Activated T-helper 1 cell treated with anti-CD3 and anti-CD28 coated beads, Interleukin-12 subunit alpha, Interleukin-12 subunit beta, Interleukin-2, Interleukin-4 antibody, amounts not matched to agents 30 ng/mL and 10 ng/mL and 1 ng/mL, durations not matched to agents 14 hours and 24 hours and 36 hours (primary cell): ENCODE data around the gene PTOV1. TPM values are rescaled to one million over a fixed set of nuclear protein-coding genes. Genes with fewer than 3 reads are reported as not detected.

ENCODE experiments used
- DNase-seq: peaks from one replicate; pipeline ENCODE4 v3.0.0; 2021; ENCODE audit warnings: low spot score
- H3K27ac Mint-ChIP-seq: one replicate; pipeline ENCODE4 v1.8.0; 2021; ENCODE audit warnings: mild to moderate bottlenecking, mixed read lengths
- H3K27me3 Mint-ChIP-seq: one replicate; pipeline ENCODE4 v1.8.0; 2022; ENCODE audit warnings: mild to moderate bottlenecking, moderate library complexity, mixed read lengths; ENCODE audit not compliant: insufficient read depth
- H3K36me3 Mint-ChIP-seq: one replicate; pipeline ENCODE4 v1.8.0; 2021; ENCODE audit warnings: low read depth, mixed read lengths
- H3K4me1 Mint-ChIP-seq: one replicate; pipeline ENCODE4 v1.8.0; 2021; ENCODE audit warnings: low read depth, mixed read lengths
- H3K4me3 Mint-ChIP-seq: one replicate; pipeline ENCODE4 v1.8.0; 2021; ENCODE audit warnings: mild to moderate bottlenecking, moderate library complexity, mixed read lengths
- H3K9me3 Mint-ChIP-seq: one replicate; pipeline ENCODE4 v1.8.0; 2021; ENCODE audit warnings: mixed read lengths
- intact Hi-C: fragments of 100-400 bp; cut with micrococcal nuclease; formaldehyde crosslinking; loops from one replicate; pipeline ENCODE4 v1.15.1; 2024
- total RNA-seq: library from RNA; stranded (reverse); gene quantifications from 2 replicates; pipeline ENCODE4 v1.2.3, GENCODE V29; 2022

Gene PTOV1
- total RNA-seq, 1 donor from 2014 or later = 113 TPM

DNA sequence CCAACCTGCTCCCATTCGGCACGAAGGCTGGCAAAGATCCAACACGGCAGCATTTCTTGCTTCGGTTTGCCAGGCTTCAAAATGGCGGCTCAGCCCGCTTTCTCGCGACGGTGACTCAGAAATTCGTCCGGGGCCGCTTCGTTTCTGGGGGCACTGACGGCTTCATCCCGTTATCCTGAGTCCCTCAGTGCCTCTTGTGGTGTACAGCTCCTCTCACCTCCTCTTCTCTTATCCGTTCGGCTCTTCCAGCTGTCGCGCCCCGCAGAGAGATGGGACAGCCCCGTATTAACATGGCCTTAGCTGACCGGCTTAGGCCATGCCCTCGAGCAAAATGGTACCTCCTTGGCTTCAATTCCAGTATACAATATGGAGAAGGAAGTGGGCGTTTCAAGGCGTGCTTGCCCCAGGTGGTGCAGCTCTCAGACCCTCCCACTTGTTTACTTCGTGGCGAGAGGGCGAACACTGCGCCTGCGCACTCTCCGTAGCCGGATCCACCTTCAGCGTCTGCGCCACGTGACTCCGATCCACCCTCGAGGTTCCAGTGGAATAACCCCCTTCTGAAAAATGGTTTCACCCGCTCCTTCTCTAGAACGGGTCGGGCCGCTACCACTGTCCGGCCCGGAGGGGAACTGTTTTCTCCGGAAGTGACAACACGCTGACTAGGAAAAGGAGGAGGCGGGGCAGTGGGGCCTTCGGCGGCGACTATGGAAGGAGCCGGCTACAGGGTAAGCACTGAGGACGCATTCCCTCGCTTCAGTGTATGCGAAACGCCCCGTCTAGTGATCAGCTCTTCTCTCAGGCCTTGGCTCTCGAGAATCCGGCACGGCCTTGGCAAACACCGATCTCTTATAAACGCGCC lies 26.3 kb downstream of the PTOV1 start, which contains the start of the genes AKT1S1 and TBC1D17:
TSS of gene AKT1S1 (minus strand) at position 336 of the 859 bp plus-strand sequence. CDS start 4,060 bp downstream, outside the sequence.
TSS of gene TBC1D17 (plus strand) at position 683 of the 859 bp plus-strand sequence. CDS start at position 705, 22 bp downstream.
- Mint-ChIP-seq H3K27ac (no peak within 1 kb of the TSS), H3K4me1 (peaks cover 30% of the 10 kb centered on the region), H3K27me3 (no peaks in the 10 kb centered on the region), H3K9me3 (no peaks in the 10 kb centered on the region), H3K4me3 (no peak within 1 kb of the TSS), H3K36me3 (peaks cover 25% of the 10 kb centered on the region)
- peak; percentile 99 for DNase-seq
- intact Hi-C loops = loop anchor here (1.0 to 5.0 kb wide), 13 partner anchors 8 to 499 kb away; partner anchors contain the start of genes ALDH16A1, ATF5, NR1H2 and NUP62

DNA sequence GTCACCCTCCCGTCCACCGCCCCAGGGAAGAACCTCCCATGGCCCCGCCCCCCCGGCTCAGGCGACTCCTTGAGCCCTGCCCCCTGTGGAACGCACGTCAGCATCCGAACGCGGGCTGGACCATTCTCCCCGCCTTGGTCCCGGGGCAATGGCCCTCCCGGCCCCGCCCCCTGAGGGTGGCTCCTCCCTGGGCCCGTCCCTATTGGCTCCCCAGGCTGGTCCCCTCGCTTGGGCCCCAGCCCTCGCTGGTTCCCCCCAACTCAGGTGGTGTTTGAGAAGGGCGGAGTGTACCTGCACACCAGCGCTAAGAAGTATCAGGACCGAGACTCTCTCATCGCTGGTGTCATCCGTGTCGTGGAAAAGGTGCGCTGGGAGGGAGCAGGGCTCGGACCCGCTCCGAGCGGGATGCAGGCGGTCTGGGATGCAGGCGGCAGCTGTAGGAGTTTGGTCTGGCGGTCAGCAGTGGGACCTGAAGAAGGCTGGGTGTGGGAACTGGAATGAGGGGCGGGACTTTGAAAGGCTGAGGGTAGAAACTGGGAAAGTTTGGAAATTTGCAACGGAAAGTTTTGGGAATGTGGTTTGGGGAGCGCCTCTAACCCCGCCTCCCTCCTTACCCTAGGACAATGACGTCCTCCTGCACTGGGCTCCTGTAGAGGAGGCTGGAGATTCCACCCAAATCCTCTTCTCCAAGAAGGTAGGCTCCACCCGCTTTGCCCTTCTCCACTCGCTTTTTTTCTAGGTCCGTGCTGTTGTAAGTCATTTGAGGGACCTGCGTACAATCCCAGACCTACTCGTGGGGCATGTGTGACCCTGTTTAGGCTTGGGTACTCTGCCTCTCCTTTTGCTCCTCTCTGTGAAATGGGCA lies 27.2 kb downstream of the PTOV1 start:
- intact Hi-C loops = loop anchor here (1.0 to 5.0 kb wide), 13 partner anchors 9 to 498 kb away; partner anchors contain the start of genes ALDH16A1, ATF5, NR1H2 and NUP62
- H3K27ac Mint-ChIP-seq = no peak overlapping the region
- no peak overlapping the region for H3K4me3 Mint-ChIP-seq
- H3K36me3 Mint-ChIP-seq = peaks cover 30% of the 10 kb centered on the region
- DNase-seq = peak; percentile 99
- H3K4me1 Mint-ChIP-seq = peaks cover 30% of the 10 kb centered on the region
- H3K9me3 Mint-ChIP-seq = no peaks in the 10 kb centered on the region
- H3K27me3 Mint-ChIP-seq = no peaks in the 10 kb centered on the region

DNA sequence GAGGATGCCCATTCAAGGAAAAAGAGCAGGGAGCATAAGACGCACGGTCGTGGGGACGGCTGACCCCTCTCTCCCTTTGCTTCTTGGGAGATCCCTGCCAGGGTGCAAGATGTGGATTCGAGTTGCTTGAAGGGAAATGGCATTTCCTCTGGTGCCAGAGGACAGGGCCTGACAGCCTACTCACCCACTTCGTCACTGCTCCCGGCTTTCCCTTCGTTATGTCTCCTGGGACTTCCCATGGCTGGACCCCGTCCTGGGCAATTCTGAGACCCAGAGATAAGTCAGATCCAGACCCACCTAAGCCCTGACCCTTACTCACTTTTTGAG lies 27.7 kb downstream of the PTOV1 start:
- peaks cover 30% of the 10 kb centered on the region for H3K4me1 Mint-ChIP-seq
- H3K27ac Mint-ChIP-seq = peak overlapping the region; percentile 38
- H3K9me3 Mint-ChIP-seq = no peaks in the 10 kb centered on the region
- H3K27me3 Mint-ChIP-seq = no peaks in the 10 kb centered on the region
- H3K36me3 Mint-ChIP-seq = peaks cover 36% of the 10 kb centered on the region
- intact Hi-C loops = loop anchor here (5.0 kb wide), 1 partner anchor 104 kb away; no protein-coding TSS in a partner anchor
- no peak for DNase-seq
- no peak overlapping the region for H3K4me3 Mint-ChIP-seq

- no peaks in the 10 kb centered on the region for H3K9me3 Mint-ChIP-seq
- DNase-seq = no peak
- intact Hi-C loops = loop anchor here (5.0 kb wide), 1 partner anchor 103 kb away; no protein-coding TSS in a partner anchor
- no peaks in the 10 kb centered on the region for H3K27me3 Mint-ChIP-seq
- no peak overlapping the region for H3K27ac Mint-ChIP-seq
- H3K36me3 Mint-ChIP-seq = peaks cover 36% of the 10 kb centered on the region
- H3K4me1 Mint-ChIP-seq = peaks cover 30% of the 10 kb centered on the region
- H3K4me3 Mint-ChIP-seq = no peak overlapping the region
Measured at GRCh38 chr19:49879243-49879963, 28.4 kb downstream of the PTOV1 start.

- Mint-ChIP-seq H3K9me3 (no peaks in the 10 kb centered on the region), H3K4me3 (peak overlapping the region; percentile 31), H3K27ac (no peak overlapping the region), H3K27me3 (no peaks in the 10 kb centered on the region), H3K36me3 (peaks cover 40% of the 10 kb centered on the region), H3K4me1 (peaks cover 22% of the 10 kb centered on the region)
- DNase-seq = no peak
- intact Hi-C loops = no loop called here
Measured at GRCh38 chr19:49880162-49880869, 29.4 kb downstream of the PTOV1 start.

DNA sequence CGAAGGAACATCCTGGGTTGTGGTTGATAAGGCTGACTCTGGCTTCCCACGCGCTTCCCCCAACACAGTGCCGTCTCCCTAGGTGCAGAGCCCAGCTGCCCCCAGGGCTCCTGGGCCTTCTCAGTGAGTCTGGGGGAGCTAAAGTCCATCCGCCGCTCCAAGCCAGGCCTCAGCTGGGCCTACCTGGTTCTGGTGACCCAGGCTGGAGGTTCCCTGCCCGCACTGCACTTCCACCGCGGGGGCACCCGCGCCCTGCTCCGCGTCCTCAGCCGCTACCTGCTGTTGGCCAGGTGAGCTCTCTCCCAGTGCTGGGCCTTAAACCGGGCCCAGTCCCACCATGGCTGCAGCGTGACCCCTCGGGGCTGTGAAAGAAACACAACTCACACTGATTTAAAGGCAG lies 30.2 kb downstream of the PTOV1 start:
- Mint-ChIP-seq H3K9me3 (no peaks in the 10 kb centered on the region), H3K27me3 (no peaks in the 10 kb centered on the region), H3K4me1 (peaks cover 16% of the 10 kb centered on the region), H3K4me3 (no peak overlapping the region), H3K36me3 (peaks cover 41% of the 10 kb centered on the region), H3K27ac (no peak overlapping the region)
- intact Hi-C loops = no loop called here
- no peak for DNase-seq

- H3K4me3 Mint-ChIP-seq = no peak overlapping the region
- no peak overlapping the region for H3K27ac Mint-ChIP-seq
- no peak for DNase-seq
- H3K9me3 Mint-ChIP-seq = no peaks in the 10 kb centered on the region
- H3K4me1 Mint-ChIP-seq = peaks cover 16% of the 10 kb centered on the region
- H3K27me3 Mint-ChIP-seq = no peaks in the 10 kb centered on the region
- intact Hi-C loops = no loop called here
- H3K36me3 Mint-ChIP-seq = peaks cover 44% of the 10 kb centered on the region
Measured at GRCh38 chr19:49881672-49882394, 30.9 kb downstream of the PTOV1 start.

GRCh38 chr19:49882643-49883042 lies 31.7 kb downstream of the PTOV1 start:
- no peak overlapping the region for H3K27ac Mint-ChIP-seq

DNA sequence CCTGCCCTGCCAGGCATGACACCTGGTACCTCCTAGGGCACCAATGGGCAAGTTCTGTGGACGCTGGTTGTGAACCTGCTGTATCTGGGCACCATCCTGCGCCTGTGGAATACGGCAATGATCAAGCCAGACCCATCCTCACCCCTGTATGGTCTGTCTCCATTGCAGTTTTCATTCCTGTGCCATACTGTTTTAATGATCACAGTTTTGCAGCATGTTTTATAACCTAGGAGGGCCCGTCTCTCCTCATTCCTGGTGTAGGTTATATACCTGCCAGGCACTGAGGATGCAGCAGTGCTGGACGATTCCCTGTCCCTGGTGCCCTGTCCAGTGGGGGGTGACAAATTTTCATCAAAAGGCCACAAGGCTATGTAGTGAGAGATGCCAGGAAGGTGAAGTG lies 32.1 kb downstream of the PTOV1 start:
- no peak overlapping the region for H3K4me3 Mint-ChIP-seq
- no peak overlapping the region for H3K27ac Mint-ChIP-seq
- H3K36me3 Mint-ChIP-seq = peaks cover 42% of the 10 kb centered on the region

More at GRCh38 chr19:49882643-49883042, 31.7 kb downstream of the PTOV1 start:
- intact Hi-C loops = no loop called here
- H3K36me3 Mint-ChIP-seq = peaks cover 44% of the 10 kb centered on the region
- no peaks in the 10 kb centered on the region for H3K27me3 Mint-ChIP-seq
- H3K4me1 Mint-ChIP-seq = peaks cover 16% of the 10 kb centered on the region
- no peak overlapping the region for H3K4me3 Mint-ChIP-seq
- H3K9me3 Mint-ChIP-seq = no peaks in the 10 kb centered on the region
- DNase-seq = no peak

DNA sequence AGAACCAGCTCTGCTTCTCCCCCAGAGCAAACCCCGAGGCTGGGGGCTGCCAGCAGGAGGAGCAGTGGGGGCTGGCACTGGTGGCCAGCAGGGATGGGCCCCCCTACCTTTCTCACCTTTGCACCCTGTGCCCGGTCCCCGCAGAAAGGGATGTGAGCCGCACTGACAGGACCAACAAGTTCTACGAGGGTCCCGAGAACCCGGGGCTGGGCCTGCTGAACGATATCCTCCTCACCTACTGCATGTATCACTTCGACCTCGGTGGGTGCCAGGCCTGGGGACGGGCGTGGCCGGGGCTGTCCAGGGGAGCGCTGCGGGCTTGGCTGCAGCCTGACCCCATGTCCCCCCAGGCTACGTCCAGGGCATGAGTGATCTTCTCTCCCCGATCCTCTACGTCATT lies 33.1 kb downstream of the PTOV1 start:
- Mint-ChIP-seq H3K36me3 (peaks cover 44% of the 10 kb centered on the region), H3K4me1 (peaks cover 3% of the 10 kb centered on the region), H3K27me3 (no peaks in the 10 kb centered on the region), H3K27ac (no peak overlapping the region), H3K4me3 (no peak overlapping the region), H3K9me3 (no peaks in the 10 kb centered on the region)
- DNase-seq = no peak
- intact Hi-C loops = no loop called here

More for the DNA sequence above, 32.1 kb downstream of the PTOV1 start:
- H3K9me3 Mint-ChIP-seq = no peaks in the 10 kb centered on the region
- H3K4me1 Mint-ChIP-seq = peaks cover 13% of the 10 kb centered on the region
- no peaks in the 10 kb centered on the region for H3K27me3 Mint-ChIP-seq
- intact Hi-C loops = no loop called here
- DNase-seq = no peak

DNA sequence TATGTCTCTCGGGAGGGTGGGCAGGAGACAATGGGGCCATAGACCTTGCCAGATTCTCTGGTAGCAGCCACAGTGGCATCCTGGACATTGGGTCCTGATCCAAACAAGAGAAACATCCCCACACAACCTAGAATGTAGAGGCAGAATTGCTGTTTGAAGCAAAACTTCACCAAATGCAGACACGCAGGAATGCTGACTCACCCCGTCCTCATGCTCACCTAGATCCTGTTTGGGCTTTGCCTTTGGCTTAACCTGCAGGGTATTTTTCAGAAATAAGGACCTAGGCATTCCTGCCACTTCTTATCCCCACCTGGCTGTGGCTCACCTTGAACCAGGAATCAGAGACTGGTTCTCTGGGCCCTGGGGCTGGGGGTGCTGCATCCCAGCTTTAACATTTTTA lies 33.8 kb downstream of the PTOV1 start:
- Mint-ChIP-seq H3K9me3 (no peaks in the 10 kb centered on the region), H3K4me3 (no peak overlapping the region), H3K27me3 (no peaks in the 10 kb centered on the region), H3K36me3 (peaks cover 46% of the 10 kb centered on the region), H3K4me1 (no peaks in the 10 kb centered on the region), H3K27ac (no peak overlapping the region)
- no peak for DNase-seq
- intact Hi-C loops = no loop called here
